Breast epithelium (tissue), 3 donors: ENCODE measurements around the gene ETS1.

Experiments
- CTCF ChIP-seq, 3 donors: fragments of 450-650 bp; IDR thresholded peaks; one replicate each; pipeline ENCODE4 v1.5.1; 2016 to 2017; ENCODE audit warnings: antibody characterized with exemption in 3 of 3, mild to moderate bottlenecking in 3 of 3, moderate library complexity in 3 of 3
- POLR2A ChIP-seq: fragments of 450-650 bp; IDR thresholded peaks from one replicate; pipeline ENCODE4 v1.6.1; 2016; ENCODE audit warnings: antibody characterized with exemption, mild to moderate bottlenecking, moderate library complexity

- TF ChIP-seq CTCF (IDR thresholded peaks at IDR 0.05) (no peak), POLR2A (no peak)
These were observed 41.3 kb upstream of the ETS1 start for GRCh38 chr11:128628686-128629085.
